Neural progenitor cell (in vitro differentiated cells): ENCODE results near the gene PAK6. TPM values are rescaled to one million over a fixed set of nuclear protein-coding genes. Genes with fewer than 3 reads are reported as not detected.

ENCODE experiments used
- DNase-seq: peaks from one replicate; pipeline ENCODE4 v3.0.0-alpha.2; 2016; ENCODE audit warnings: low spot score
- H2AFZ ChIP-seq: fragments of 200-600 bp; sonication (generic); replicated peaks from 2 replicates; pipeline ENCODE4 v1.6.1; 2016; ENCODE audit warnings: antibody characterized with exemption
- H3F3A ChIP-seq: fragments of 200-600 bp; sonication (generic); 2 replicates; pipeline ENCODE4 v1.6.1; 2016; ENCODE audit warnings: antibody characterized with exemption, low read depth
- H3K27ac ChIP-seq: fragments of 200-600 bp; sonication (generic); 2 replicates; pipeline ENCODE4 v1.5.1; 2016; ENCODE audit warnings: mild to moderate bottlenecking
- H3K27me3 ChIP-seq: fragments of 200-600 bp; sonication (generic); 2 replicates; pipeline ENCODE4 v1.6.1; 2016; ENCODE audit warnings: mild to moderate bottlenecking, moderate library complexity
- H3K36me3 ChIP-seq: fragments of 200-600 bp; sonication (generic); 2 replicates; pipeline ENCODE4 v1.5.1; 2016
- H3K4me1 ChIP-seq: fragments of 200-600 bp; sonication (generic); 2 replicates; pipeline ENCODE4 v1.6.1; 2016; ENCODE audit warnings: mixed run types
- H3K4me2 ChIP-seq: fragments of 200-600 bp; sonication (generic); 2 replicates; pipeline ENCODE4 v1.6.1; 2016
- H3K4me3 ChIP-seq: fragments of 200-600 bp; sonication (generic); 2 replicates; pipeline ENCODE4 v1.5.1; 2016
- H3K79me2 ChIP-seq: fragments of 200-600 bp; sonication (generic); 2 replicates; pipeline ENCODE4 v1.6.1; 2016; ENCODE audit warnings: low read depth
- H3K9ac ChIP-seq: fragments of 200-600 bp; sonication (generic); 2 replicates; pipeline ENCODE4 v1.6.1; 2016
- H3K9me3 ChIP-seq: fragments of 200-600 bp; sonication (generic); 2 replicates; pipeline ENCODE4 v1.5.1; 2016; ENCODE audit warnings: low read depth
- H4K20me1 ChIP-seq: fragments of 200-600 bp; sonication (generic); 2 replicates; pipeline ENCODE4 v1.6.1; 2016; ENCODE audit warnings: low read depth
- H3K27ac Mint-ChIP-seq: 3 replicates; pipeline ENCODE4 v1.8.0; 2021; ENCODE audit warnings: mixed read lengths
- H3K27me3 Mint-ChIP-seq: 2 replicates; pipeline ENCODE4 v1.8.0; 2022; ENCODE audit warnings: low read depth, mild to moderate bottlenecking, inconsistent platforms, moderate library complexity, mixed read lengths; ENCODE audit not compliant: insufficient read depth
- H3K36me3 Mint-ChIP-seq: 3 replicates; pipeline ENCODE4 v1.8.0; 2021; ENCODE audit warnings: mixed read lengths
- H3K4me1 Mint-ChIP-seq: 3 replicates; pipeline ENCODE4 v1.8.0; 2021; ENCODE audit warnings: mixed read lengths
- H3K4me3 Mint-ChIP-seq: 3 replicates; pipeline ENCODE4 v1.8.0; 2021; ENCODE audit warnings: mild to moderate bottlenecking, moderate library complexity, mixed read lengths
- H3K9me3 Mint-ChIP-seq: 3 replicates; pipeline ENCODE4 v1.8.0; 2020; ENCODE audit warnings: mixed read lengths
- EZH2 ChIP-seq: fragments of 200-600 bp; sonication (generic); IDR thresholded peaks from 2 replicates; pipeline ENCODE4 v1.6.1; 2017; ENCODE audit warnings: antibody characterized with exemption, mild to moderate bottlenecking, moderate library complexity
- EZH2phosphoT487 ChIP-seq: fragments of 200-600 bp; sonication (generic); IDR thresholded peaks from 2 replicates; pipeline ENCODE4 v1.6.1; 2017; ENCODE audit warnings: antibody characterized with exemption
- total RNA-seq: library from RNA; depleted of rRNA; stranded (reverse); fragments of >200 nt; gene quantifications from 2 replicates; pipeline ENCODE4 v1.2.3, GENCODE V29; 2015; ENCODE audit warnings: low replicate concordance
- TF ChIP-seq, protein P1 (sequence below): fragments of 200-600 bp; sonication (generic); IDR thresholded peaks from 2 replicates; pipeline ENCODE4 v1.5.1; 2017; ENCODE audit warnings: antibody characterized with exemption, mild to moderate bottlenecking

Gene PAK6
- total RNA-seq, 1 donor from 2014 or later: not detected

DNA sequence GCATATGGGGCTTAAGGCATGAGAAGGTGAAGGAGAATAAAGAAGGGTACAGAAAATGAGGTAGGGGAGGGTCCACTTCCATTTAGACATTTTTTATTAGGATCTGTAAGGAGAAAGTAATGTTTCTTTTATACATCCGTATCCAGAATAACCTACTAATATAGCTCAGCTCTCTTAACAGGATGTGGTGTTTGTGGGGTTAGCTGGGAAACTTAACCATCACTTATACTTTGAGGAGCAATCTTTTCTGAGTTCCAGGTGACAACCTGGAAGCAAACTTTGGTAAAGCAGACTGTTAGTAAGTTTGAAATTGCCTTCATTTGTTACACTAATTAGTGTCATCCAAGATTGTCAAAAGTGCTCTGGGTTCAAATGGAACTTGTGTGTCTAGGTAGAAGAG is 41.4 kb upstream of the PAK6 start:
- H3K27ac Mint-ChIP-seq: no peak overlapping the region
- H3K36me3 Mint-ChIP-seq: peaks cover 38% of the 10 kb centered on the region
- Histone ChIP-seq H3K79me2 (peaks cover 24% of the 10 kb centered on the region), H3K36me3 (peaks cover 47% of the 10 kb centered on the region), H3F3A (peaks cover 29% of the 10 kb centered on the region), H2AFZ (no peak overlapping the region), H3K9me3 (no peaks in the 10 kb centered on the region), H3K4me2 (no peak overlapping the region), H4K20me1 (peaks cover 16% of the 10 kb centered on the region), H3K9ac (no peak overlapping the region), H3K27ac (no peak overlapping the region), H3K4me3 (no peak overlapping the region), H3K27me3 (no peaks in the 10 kb centered on the region), H3K4me1 (no peaks in the 10 kb centered on the region)
- peaks cover 2% of the 10 kb centered on the region for H3K27me3 Mint-ChIP-seq
- no peaks in the 10 kb centered on the region for H3K9me3 Mint-ChIP-seq
- DNase-seq: no peak
- H3K4me3 Mint-ChIP-seq: no peak overlapping the region
- no peaks in the 10 kb centered on the region for H3K4me1 Mint-ChIP-seq
- TF ChIP-seq, protein P1, sequence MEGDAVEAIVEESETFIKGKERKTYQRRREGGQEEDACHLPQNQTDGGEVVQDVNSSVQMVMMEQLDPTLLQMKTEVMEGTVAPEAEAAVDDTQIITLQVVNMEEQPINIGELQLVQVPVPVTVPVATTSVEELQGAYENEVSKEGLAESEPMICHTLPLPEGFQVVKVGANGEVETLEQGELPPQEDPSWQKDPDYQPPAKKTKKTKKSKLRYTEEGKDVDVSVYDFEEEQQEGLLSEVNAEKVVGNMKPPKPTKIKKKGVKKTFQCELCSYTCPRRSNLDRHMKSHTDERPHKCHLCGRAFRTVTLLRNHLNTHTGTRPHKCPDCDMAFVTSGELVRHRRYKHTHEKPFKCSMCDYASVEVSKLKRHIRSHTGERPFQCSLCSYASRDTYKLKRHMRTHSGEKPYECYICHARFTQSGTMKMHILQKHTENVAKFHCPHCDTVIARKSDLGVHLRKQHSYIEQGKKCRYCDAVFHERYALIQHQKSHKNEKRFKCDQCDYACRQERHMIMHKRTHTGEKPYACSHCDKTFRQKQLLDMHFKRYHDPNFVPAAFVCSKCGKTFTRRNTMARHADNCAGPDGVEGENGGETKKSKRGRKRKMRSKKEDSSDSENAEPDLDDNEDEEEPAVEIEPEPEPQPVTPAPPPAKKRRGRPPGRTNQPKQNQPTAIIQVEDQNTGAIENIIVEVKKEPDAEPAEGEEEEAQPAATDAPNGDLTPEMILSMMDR: no peak
- no peak for TF ChIP-seq EZH2phosphoT487
- TF ChIP-seq EZH2: no peak

DNA sequence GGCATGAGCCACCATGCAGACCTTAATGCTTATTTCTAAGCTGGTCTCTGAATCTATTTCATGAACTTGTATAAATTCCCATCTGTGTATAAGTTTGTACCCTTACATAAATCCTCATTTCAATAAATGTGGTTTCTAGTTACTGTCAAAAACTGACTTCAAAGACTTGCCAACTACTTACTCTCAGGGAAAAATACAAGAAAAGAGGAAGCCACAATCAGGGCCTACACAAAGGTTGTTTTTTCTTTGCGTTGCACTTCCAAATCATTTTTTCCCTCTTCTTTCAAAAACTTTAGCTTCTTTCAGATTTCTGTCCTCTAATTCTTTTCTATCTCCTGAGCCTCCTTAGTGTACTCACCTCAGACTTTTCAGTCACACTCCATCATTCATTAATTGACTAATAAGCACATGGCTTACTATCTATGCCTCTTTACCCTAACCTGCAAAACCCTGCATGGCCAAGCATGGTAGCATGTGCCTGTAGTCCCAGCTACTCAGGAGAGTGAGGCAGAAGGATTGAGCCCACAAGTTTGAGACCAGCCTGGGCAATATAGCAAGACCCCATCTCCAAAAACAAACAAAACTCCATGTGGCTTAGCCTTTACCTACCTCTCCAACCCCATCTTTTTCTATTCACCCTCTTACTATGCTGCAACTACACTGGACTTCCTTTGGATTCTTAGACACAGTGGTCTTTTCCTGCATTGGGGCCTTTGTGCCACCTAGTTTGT is 40.3 kb upstream of the PAK6 start:
- H3K36me3 Mint-ChIP-seq: peaks cover 35% of the 10 kb centered on the region
- H3K79me2 ChIP-seq: peaks cover 24% of the 10 kb centered on the region
- no peak overlapping the region for H3K4me3 Mint-ChIP-seq
- DNase-seq: no peak
- TF ChIP-seq, protein P1: no peak
- no peak for TF ChIP-seq EZH2
- no peak for TF ChIP-seq EZH2phosphoT487
- no peak overlapping the region for H2AFZ ChIP-seq
- no peak overlapping the region for H3K4me3 ChIP-seq
- H3K27me3 ChIP-seq: no peaks in the 10 kb centered on the region
- no peak overlapping the region for H3K27ac Mint-ChIP-seq
- no peaks in the 10 kb centered on the region for H3K9me3 ChIP-seq
- no peak overlapping the region for H3K27ac ChIP-seq
- H3K4me1 ChIP-seq: no peaks in the 10 kb centered on the region
- no peak overlapping the region for H3K9ac ChIP-seq
- no peak overlapping the region for H3K4me2 ChIP-seq
- H3K27me3 Mint-ChIP-seq: peaks cover 2% of the 10 kb centered on the region
- H3K36me3 ChIP-seq: peaks cover 49% of the 10 kb centered on the region
- no peaks in the 10 kb centered on the region for H3K9me3 Mint-ChIP-seq
- peaks cover 29% of the 10 kb centered on the region for H3F3A ChIP-seq
- H3K4me1 Mint-ChIP-seq: no peaks in the 10 kb centered on the region
- H4K20me1 ChIP-seq: peaks cover 16% of the 10 kb centered on the region

DNA sequence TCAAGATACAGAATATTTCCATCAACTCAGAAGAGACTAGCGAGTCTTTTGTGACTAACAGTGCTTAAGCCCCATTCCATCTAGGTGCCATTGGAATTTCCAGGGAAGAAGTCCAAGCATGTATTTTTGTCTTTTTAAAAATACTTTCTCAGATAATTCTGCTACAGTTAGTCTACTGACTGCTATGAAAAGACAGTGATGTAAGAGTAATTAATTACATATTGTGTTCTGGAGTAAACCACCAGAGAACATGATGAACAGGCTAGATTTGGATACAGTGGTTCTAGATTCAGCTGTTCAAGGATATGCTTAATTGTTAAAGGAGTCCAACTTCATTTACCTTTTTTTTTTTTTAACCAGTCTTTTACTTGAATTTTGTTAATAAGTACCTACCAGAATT is 34.8 kb upstream of the PAK6 start:
- H4K20me1 ChIP-seq: no peaks in the 10 kb centered on the region
- no peak overlapping the region for H3K4me2 ChIP-seq
- Mint-ChIP-seq H3K4me3 (no peak overlapping the region), H3K36me3 (peaks cover 19% of the 10 kb centered on the region), H3K9me3 (no peaks in the 10 kb centered on the region), H3K27ac (no peak overlapping the region), H3K4me1 (no peaks in the 10 kb centered on the region), H3K27me3 (no peaks in the 10 kb centered on the region)
- no peak overlapping the region for H3K4me3 ChIP-seq
- no peak overlapping the region for H3K27ac ChIP-seq
- peaks cover 52% of the 10 kb centered on the region for H3K36me3 ChIP-seq
- no peaks in the 10 kb centered on the region for H3K79me2 ChIP-seq
- TF ChIP-seq, protein P1: no peak
- TF ChIP-seq EZH2phosphoT487: no peak
- no peak overlapping the region for H3K9ac ChIP-seq
- peaks cover 23% of the 10 kb centered on the region for H3F3A ChIP-seq
- no peaks in the 10 kb centered on the region for H3K9me3 ChIP-seq
- DNase-seq: no peak
- no peaks in the 10 kb centered on the region for H3K4me1 ChIP-seq
- H2AFZ ChIP-seq: no peak overlapping the region
- no peaks in the 10 kb centered on the region for H3K27me3 ChIP-seq
